Vagina (tissue), 2 donors: ENCODE measurements around the gene DGKI. TPM values are rescaled to one million over a fixed set of nuclear protein-coding genes. Genes with fewer than 3 reads are reported as not detected.
"Not testable (repeated sequence)": the region's sequence is repeated elsewhere in the genome, so short reads cannot be mapped to it uniquely, and the experiment has no call there.

Experiments
- DNase-seq, 2 donors: peaks; one replicate each; pipeline ENCODE4 v3.0.0-alpha.2; 2017; ENCODE audit errors: extremely low spot score in 2 of 2
- H3K27ac ChIP-seq: fragments of 200-600 bp; sonication (generic); one replicate; pipeline ENCODE4 v1.5.1; 2019
- H3K27me3 ChIP-seq: fragments of 200-600 bp; sonication (generic); one replicate; pipeline ENCODE4 v1.5.1; 2019
- H3K36me3 ChIP-seq, 2 donors: fragments of 200-600 bp; sonication (generic); one replicate each; pipeline ENCODE4 v1.5.1; 2017 to 2019
- H3K4me1 ChIP-seq: fragments of 200-600 bp; sonication (generic); one replicate; pipeline ENCODE4 v1.5.1; 2019
- H3K4me3 ChIP-seq, 2 donors: fragments of 200-600 bp; sonication (generic); 1 replicate in 1 of 2; 2 replicates in 1 of 2; pipeline ENCODE4 v1.5.1; 2016 to 2019
- H3K9me3 ChIP-seq: fragments of 200-600 bp; sonication (generic); one replicate; pipeline ENCODE4 v1.5.1; 2019
- POLR2A ChIP-seq, 2 donors: fragments of 450-650 bp; IDR thresholded peaks; one replicate each; pipeline ENCODE4 v1.6.1; 2017; ENCODE audit warnings: antibody characterized with exemption in 2 of 2, mild to moderate bottlenecking in 2 of 2, moderate library complexity in 2 of 2
- POLR2AphosphoS5 ChIP-seq, 2 donors: sonication (generic); formaldehyde crosslinking; IDR thresholded peaks; one replicate each; pipeline ENCODE4 v1.9.0; 2017; ENCODE audit warnings: antibody characterized with exemption in 2 of 2, mild to moderate bottlenecking in 2 of 2, low read depth in 1 of 2; ENCODE audit not compliant: insufficient read depth in 1 of 2
- intact Hi-C: fragments of 100-400 bp; cut with DNase I; formaldehyde crosslinking; loops from one replicate; pipeline ENCODE4 v1.15.1; 2023
- total RNA-seq: library from RNA; depleted of rRNA; stranded (reverse); fragments of >200 nt; gene quantifications from one replicate; pipeline ENCODE4 v1.2.3, GENCODE V29; 2016
- TF ChIP-seq, protein P1 (sequence below), 3 experiments: fragments of 450-650 bp in 2 of 3; fragments of 200-600 bp in 1 of 3; sonication (generic) in 1 of 3; IDR thresholded peaks; one replicate each; pipeline ENCODE4 v1.5.1; 2017 to 2019; ENCODE audit warnings: antibody characterized with exemption in 3 of 3, mild to moderate bottlenecking in 2 of 3, moderate library complexity in 2 of 3

The DGKI gene
- total RNA-seq, 1 donor from 2014 or later: 1.2 TPM

DNA sequence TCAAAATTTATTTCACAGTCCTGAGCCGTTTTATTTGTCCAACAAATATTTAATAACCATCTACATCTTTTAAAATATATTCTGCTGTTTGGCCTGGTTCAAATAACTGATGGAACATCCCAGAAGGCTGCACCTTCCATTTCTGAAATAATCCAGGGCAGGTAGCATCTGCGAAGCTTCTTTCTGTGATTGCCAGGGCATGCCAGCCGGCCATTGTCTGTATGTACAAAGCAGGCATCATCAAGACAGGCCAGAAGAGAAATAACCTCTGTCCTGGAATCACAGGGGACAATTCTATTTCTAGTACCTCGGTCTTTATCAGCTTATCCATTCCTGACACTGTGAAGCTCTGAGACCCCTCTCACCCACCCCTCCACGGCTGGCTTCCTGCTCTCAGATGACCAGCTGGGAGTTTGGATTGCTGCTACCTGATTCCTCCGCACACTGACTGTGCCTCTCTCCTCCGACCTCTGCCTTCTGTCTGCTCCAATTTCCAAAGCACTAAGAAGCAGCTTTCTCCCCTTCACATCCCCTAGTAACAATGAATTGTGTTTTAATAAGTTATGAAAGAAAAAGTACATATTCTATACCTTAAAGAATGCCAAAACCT, 8.0 kb downstream of the DGKI start:
- Histone ChIP-seq H3K4me3 (no peak overlapping the region), H3K9me3 (no peaks in the 10 kb centered on the region), H3K36me3 (no peaks in the 10 kb centered on the region), H3K27me3 (no peaks in the 10 kb centered on the region), H3K4me1 (no peaks in the 10 kb centered on the region), H3K27ac (no peak overlapping the region)
- DNase-seq: no peak
- TF ChIP-seq, protein P1, sequence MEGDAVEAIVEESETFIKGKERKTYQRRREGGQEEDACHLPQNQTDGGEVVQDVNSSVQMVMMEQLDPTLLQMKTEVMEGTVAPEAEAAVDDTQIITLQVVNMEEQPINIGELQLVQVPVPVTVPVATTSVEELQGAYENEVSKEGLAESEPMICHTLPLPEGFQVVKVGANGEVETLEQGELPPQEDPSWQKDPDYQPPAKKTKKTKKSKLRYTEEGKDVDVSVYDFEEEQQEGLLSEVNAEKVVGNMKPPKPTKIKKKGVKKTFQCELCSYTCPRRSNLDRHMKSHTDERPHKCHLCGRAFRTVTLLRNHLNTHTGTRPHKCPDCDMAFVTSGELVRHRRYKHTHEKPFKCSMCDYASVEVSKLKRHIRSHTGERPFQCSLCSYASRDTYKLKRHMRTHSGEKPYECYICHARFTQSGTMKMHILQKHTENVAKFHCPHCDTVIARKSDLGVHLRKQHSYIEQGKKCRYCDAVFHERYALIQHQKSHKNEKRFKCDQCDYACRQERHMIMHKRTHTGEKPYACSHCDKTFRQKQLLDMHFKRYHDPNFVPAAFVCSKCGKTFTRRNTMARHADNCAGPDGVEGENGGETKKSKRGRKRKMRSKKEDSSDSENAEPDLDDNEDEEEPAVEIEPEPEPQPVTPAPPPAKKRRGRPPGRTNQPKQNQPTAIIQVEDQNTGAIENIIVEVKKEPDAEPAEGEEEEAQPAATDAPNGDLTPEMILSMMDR (IDR thresholded peaks at IDR 0.05): no peak
- TF ChIP-seq POLR2A (IDR thresholded peaks at IDR 0.05): no peak
- no peak for TF ChIP-seq POLR2AphosphoS5 (IDR thresholded peaks at IDR 0.05; ENCODE audit: insufficient read depth in 1 of 2, low read depth in 1 of 2)
- intact Hi-C loops: no loop called here

DNA sequence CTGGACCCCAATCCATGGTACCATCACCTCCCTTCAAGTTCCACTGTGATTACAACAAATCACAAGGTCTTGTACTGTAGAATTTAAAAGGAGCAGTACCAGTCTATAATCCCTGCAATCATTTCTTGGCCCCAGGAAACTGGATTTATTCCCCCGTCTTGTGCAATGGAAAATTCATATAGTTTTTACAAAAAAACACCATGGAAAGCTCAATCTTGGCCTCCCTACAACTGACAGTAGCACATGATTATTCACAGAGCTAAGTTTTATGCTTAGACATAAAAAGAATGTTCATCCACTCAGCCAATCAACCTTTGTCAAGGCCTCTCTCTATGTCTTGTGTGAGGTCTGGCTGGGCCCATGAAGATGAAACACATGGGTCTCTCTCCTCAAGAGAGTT, 10.2 kb downstream of the DGKI start:
- no peak overlapping the region for H3K27ac ChIP-seq
- DNase-seq: no peak
- H3K4me1 ChIP-seq: no peaks in the 10 kb centered on the region
- H3K27me3 ChIP-seq: no peaks in the 10 kb centered on the region
- H3K4me3 ChIP-seq: no peak overlapping the region
- H3K9me3 ChIP-seq: no peaks in the 10 kb centered on the region
- TF ChIP-seq POLR2A (IDR thresholded peaks at IDR 0.05) (no peak), POLR2AphosphoS5 (IDR thresholded peaks at IDR 0.05; ENCODE audit: insufficient read depth in 1 of 2, low read depth in 1 of 2) (no peak)
- TF ChIP-seq, protein P1 (IDR thresholded peaks at IDR 0.05): no peak
- intact Hi-C loops: no loop called here
- no peaks in the 10 kb centered on the region for H3K36me3 ChIP-seq

DNA sequence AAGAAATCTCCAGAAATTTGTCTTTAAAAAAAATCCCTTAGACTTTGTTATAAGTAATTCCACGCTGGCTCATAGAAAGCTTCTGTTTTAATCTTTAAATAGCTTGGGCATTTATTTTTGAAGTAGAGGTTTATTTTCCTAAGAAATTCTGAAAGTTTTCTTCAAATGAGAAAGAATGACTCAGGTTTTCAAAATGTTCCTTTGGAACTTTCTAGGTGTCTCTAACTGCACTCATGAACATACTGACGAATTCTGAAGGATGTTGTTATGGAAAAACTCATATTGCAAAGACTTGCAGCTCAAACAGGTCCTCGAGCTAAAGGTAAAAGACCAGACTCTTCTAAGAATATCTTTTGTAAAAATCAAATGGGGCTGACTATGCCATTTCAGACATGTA, 10.7 kb downstream of the DGKI start:
- intact Hi-C loops: no loop called here
- no peak for DNase-seq
- Histone ChIP-seq H3K27ac (no peak overlapping the region), H3K9me3 (no peaks in the 10 kb centered on the region), H3K36me3 (no peaks in the 10 kb centered on the region), H3K4me3 (no peak overlapping the region), H3K4me1 (no peaks in the 10 kb centered on the region), H3K27me3 (no peaks in the 10 kb centered on the region)
- TF ChIP-seq POLR2AphosphoS5 (IDR thresholded peaks at IDR 0.05; ENCODE audit: insufficient read depth in 1 of 2, low read depth in 1 of 2): no peak

DNA sequence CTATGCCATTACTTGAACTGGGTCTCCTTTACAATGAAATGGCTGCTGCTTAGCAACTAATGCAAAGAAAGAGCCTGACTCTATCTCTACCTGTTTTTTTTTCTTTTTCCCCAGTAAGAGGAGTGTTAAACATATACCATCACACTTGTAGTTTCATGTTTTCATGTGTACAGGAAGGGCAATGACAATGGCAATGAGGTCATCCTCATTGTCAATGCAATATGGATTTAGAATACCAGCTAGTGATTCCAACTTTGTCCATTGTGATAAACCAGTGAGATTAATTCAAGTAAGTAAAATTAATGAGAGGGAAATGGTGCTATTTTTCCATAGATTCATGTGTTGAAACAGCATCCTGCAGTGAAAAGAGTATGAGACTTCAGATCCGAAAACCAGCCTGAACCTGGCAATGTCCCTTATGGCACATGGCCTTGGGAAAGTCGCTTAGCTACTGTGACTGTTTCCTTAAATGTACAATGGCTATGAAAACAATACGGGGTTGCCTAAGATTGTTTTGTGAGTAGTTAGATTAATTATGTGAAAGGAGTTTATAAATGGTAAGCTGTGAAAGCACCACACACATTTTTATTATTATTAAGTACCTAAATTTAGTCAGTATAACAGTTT, 11.2 kb downstream of the DGKI start:
- Histone ChIP-seq H3K9me3 (no peaks in the 10 kb centered on the region), H3K36me3 (no peaks in the 10 kb centered on the region), H3K4me3 (no peak overlapping the region), H3K4me1 (no peaks in the 10 kb centered on the region), H3K27me3 (no peaks in the 10 kb centered on the region), H3K27ac (no peak overlapping the region)
- DNase-seq: no peak
- TF ChIP-seq POLR2AphosphoS5 (IDR thresholded peaks at IDR 0.05; ENCODE audit: insufficient read depth in 1 of 2, low read depth in 1 of 2) (no peak), POLR2A (IDR thresholded peaks at IDR 0.05) (no peak)
- TF ChIP-seq, protein P1 (IDR thresholded peaks at IDR 0.05): no peak
- intact Hi-C loops: no loop called here

DNA sequence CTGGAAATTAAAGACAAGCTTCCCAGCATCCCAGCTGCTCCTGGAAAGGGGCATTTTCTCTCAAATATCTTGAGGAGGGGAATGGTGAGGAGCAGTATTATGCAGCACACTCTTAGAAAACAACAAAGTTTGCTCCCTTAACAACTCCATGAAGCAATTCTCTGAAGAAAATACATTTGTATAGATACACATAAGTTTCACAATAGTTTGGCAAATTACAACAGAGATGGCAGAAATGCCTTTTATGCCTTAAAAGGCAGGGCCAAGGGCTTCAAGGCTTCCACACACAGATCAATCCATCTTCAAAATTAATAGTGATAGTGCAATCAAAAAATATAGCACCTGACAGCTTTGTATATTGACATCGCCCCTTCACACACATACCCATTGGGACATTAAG, 12.2 kb downstream of the DGKI start:
- no peak for DNase-seq
- Histone ChIP-seq H3K27ac (no peak overlapping the region), H3K36me3 (no peaks in the 10 kb centered on the region), H3K4me1 (no peaks in the 10 kb centered on the region), H3K27me3 (no peaks in the 10 kb centered on the region), H3K9me3 (no peaks in the 10 kb centered on the region), H3K4me3 (no peak overlapping the region)
- intact Hi-C loops: no loop called here
- TF ChIP-seq POLR2AphosphoS5 (IDR thresholded peaks at IDR 0.05; ENCODE audit: insufficient read depth in 1 of 2, low read depth in 1 of 2) (no peak), POLR2A (IDR thresholded peaks at IDR 0.05) (no peak)
- TF ChIP-seq, protein P1 (IDR thresholded peaks at IDR 0.05): no peak

DNA sequence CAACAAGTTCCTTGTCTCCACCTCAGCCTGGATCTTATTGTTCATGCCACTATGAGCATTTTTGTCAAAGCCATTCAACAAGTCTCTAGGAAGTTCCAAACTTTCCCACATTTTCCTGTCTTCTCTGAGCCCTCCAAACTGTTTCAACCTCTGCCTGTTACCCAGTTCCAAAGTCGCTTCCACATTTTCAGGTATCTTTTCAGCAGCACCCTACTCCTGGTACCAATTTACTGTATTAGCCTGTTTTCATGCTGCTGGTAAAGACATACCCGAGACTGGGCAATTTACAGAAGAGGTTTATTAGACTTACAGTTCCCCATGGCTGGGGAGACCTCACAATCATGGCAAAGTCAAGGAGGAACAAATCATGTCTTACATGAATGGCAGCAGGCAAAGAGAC, 13.8 kb downstream of the DGKI start:
- DNase-seq, intact Hi-C loops, H3K27ac ChIP-seq: not testable (repeated sequence)

More for the DNA sequence above, 13.8 kb downstream of the DGKI start:
- H3K36me3 ChIP-seq, H3K9me3 ChIP-seq, H3K27me3 ChIP-seq, H3K4me1 ChIP-seq, H3K4me3 ChIP-seq: not testable (repeated sequence)
